PFSK-1 (cell line): Measurements from ENCODE around the gene ZPR1.

Experiments
- FOXP2 ChIP-seq: optimal IDR thresholded peaks from 2 replicates; pipeline ENCODE3; 2011; ENCODE audit warnings: borderline replicate concordance, control low read depth, inconsistent platforms; ENCODE audit not compliant: insufficient read depth; ENCODE audit errors: extremely low read length, extremely low read depth
- POLR2AphosphoS5 ChIP-seq: IDR thresholded peaks from 2 replicates; pipeline ENCODE4 v1.6.1; 2012; ENCODE audit warnings: low read depth, mild to moderate bottlenecking, control low read depth, low read length, moderate library complexity
- SIN3A ChIP-seq: IDR thresholded peaks from 2 replicates; pipeline ENCODE4 v1.6.1; 2012; ENCODE audit warnings: mild to moderate bottlenecking, low read length, moderate library complexity, borderline replicate concordance; ENCODE audit not compliant: insufficient read depth
- TAF1 ChIP-seq: IDR thresholded peaks from 2 replicates; pipeline ENCODE4 v1.6.1; 2012; ENCODE audit warnings: low read length, control low read depth, borderline replicate concordance; ENCODE audit not compliant: insufficient read depth
- TF ChIP-seq, protein P1 (sequence below), 2 experiments: IDR thresholded peaks; 2 replicates each; pipeline versions ENCODE4 v1.6.1 to v1.8.0; 2011 to 2012; ENCODE audit warnings: low read depth in 2 of 2, low read length in 2 of 2, control low read depth in 1 of 2, inconsistent platforms in 1 of 2, mild to moderate bottlenecking in 1 of 2, moderate library complexity in 1 of 2; ENCODE audit not compliant: insufficient read depth in 1 of 2

ZPR1 gene

GRCh38 chr11:116827461-116827860 lies 39.6 kb upstream of the ZPR1 start:
- TF ChIP-seq TAF1 (no peak), FOXP2 (no peak), SIN3A (no peak), POLR2AphosphoS5 (no peak)
- TF ChIP-seq, protein P1, sequence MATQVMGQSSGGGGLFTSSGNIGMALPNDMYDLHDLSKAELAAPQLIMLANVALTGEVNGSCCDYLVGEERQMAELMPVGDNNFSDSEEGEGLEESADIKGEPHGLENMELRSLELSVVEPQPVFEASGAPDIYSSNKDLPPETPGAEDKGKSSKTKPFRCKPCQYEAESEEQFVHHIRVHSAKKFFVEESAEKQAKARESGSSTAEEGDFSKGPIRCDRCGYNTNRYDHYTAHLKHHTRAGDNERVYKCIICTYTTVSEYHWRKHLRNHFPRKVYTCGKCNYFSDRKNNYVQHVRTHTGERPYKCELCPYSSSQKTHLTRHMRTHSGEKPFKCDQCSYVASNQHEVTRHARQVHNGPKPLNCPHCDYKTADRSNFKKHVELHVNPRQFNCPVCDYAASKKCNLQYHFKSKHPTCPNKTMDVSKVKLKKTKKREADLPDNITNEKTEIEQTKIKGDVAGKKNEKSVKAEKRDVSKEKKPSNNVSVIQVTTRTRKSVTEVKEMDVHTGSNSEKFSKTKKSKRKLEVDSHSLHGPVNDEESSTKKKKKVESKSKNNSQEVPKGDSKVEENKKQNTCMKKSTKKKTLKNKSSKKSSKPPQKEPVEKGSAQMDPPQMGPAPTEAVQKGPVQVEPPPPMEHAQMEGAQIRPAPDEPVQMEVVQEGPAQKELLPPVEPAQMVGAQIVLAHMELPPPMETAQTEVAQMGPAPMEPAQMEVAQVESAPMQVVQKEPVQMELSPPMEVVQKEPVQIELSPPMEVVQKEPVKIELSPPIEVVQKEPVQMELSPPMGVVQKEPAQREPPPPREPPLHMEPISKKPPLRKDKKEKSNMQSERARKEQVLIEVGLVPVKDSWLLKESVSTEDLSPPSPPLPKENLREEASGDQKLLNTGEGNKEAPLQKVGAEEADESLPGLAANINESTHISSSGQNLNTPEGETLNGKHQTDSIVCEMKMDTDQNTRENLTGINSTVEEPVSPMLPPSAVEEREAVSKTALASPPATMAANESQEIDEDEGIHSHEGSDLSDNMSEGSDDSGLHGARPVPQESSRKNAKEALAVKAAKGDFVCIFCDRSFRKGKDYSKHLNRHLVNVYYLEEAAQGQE (IDR thresholded peaks at IDR 0.05; ENCODE audit: insufficient read depth in 1 of 2, low read depth in 2 of 2, low read length in 2 of 2), result no peak

DNA sequence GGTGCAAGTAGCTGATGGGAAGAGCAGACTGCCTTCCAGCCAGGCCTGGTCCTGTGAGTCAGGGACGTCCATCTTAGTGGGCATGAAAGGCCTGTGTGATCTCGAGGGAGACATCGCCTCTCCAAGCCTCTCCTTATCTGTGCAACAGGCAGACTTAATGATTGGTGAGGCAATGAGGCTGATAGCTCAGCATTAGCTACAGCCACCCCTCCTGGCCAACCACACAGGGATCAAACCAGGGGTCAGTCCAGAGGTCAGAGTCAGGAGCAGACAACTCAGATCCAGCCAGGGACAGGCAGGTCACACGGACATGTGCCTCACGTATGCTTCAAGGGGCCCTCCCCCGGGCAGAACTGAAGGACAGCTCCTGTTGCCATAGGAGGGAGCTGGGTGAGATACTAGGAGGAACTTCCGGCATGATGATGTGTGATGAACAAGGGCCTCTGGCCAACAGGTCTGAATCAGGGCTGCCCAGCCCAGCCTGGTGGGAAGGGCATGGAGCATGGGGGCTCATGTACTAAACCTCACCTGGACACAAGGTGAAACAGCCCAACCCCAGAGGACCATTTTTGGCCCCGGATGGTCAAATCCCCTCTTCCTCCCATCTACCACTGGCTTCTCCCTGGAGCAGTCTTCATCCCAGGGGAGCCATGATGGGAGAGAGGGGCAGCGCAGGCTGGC lies 39.1 kb upstream of the ZPR1 start:
- no peak for TF ChIP-seq SIN3A
- TF ChIP-seq, protein P1 (IDR thresholded peaks at IDR 0.05; ENCODE audit: insufficient read depth in 1 of 2, low read depth in 2 of 2, low read length in 2 of 2), result no peak
- no peak for TF ChIP-seq POLR2AphosphoS5
- no peak for TF ChIP-seq FOXP2
- TF ChIP-seq TAF1, result no peak

DNA sequence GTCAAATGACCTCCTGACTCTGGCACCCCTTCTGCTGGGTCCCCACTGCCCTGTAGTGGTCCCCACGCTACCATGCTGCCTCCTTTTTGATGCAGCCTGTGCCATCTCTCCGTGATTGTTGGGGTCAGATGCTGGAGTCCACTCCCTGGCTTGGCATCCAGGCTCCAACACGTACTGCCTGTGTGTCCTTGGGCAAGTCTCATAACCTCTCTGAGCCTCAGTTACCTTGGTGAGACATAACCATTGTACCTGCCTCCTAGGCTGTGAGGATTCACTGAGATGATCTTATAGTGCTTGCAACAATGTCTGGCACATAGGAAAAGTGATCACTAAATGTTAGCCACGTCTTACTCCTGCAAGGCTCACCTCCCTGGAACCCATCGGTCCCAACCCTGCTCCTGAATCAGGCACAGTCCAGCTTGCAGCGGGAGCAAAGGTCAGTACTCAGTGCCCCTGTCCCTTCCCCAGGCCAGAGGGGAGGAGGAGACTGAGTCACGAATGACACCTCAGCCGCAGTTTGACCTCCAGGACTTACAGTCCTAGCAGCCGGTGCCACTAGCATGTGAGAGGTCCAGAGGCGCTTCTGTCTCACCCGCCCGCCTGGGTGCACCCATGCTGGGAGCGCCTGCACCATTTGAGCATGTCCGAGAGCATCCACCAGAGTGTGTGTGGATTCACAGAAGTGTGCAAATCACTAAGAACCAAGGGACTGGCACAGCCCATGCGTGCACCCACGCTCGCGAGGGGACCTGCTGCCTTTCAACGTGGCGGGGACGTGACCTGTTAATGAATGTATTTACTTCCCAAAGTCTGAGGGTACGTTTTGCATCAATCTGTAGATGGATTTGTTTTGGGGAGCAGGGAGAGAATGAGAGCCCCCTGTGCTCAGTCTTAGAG lies 38.3 kb upstream of the ZPR1 start:
- TF ChIP-seq, protein P1 (IDR thresholded peaks at IDR 0.05; ENCODE audit: insufficient read depth in 1 of 2, low read depth in 2 of 2, low read length in 2 of 2), result no peak
- TF ChIP-seq POLR2AphosphoS5 (no peak), TAF1 (no peak), SIN3A (no peak), FOXP2 (no peak)

DNA sequence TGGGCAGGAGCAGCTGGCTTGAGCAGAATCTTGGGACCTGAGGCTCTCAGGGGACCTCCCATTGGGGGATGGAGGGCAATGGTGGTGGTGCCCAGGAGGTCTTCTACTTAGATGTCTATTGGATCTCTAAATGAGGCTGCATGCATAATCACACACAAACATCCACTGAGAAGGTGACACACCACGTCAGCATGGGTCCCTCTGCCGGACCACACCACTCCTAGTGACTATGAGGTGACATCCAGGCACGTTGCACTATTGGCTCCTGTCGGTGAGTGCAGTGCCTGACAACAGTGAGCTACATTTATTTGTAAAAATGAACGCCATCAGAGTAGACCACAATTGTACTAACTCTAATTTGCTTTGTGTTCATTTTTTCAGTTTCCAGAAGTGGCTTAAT lies 37.6 kb upstream of the ZPR1 start:
- TF ChIP-seq SIN3A (no peak), FOXP2 (no peak), TAF1 (no peak), POLR2AphosphoS5 (no peak)
- TF ChIP-seq, protein P1 (IDR thresholded peaks at IDR 0.05; ENCODE audit: insufficient read depth in 1 of 2, low read depth in 2 of 2, low read length in 2 of 2), result no peak
